ENCODE measurements around the gene ACADL.

GRCh38 chr2:210189452-210190138 lies 35.7 kb downstream of the ACADL start:
- no peak for TF ChIP-seq EP300 (IDR thresholded peaks at IDR 0.05)
- TF ChIP-seq POLR2AphosphoS5 (IDR thresholded peaks at IDR 0.05), result no peak

Measured in esophagus muscularis mucosa (tissue), 3 donors.